ENCODE results near the gene MRO.

MRO gene

GRCh38 chr18:50819728-50820378, at the start of gene MRO:
MRO (minus strand) TSS chr18:50820016; CDS start chr18:50809400, 10,616 bp downstream.
- peak; percentile 99 for ATAC-seq
- no peak for TF ChIP-seq OSR1 (CRISPR knock-in tag; IDR thresholded peaks at IDR 0.05)

DNA sequence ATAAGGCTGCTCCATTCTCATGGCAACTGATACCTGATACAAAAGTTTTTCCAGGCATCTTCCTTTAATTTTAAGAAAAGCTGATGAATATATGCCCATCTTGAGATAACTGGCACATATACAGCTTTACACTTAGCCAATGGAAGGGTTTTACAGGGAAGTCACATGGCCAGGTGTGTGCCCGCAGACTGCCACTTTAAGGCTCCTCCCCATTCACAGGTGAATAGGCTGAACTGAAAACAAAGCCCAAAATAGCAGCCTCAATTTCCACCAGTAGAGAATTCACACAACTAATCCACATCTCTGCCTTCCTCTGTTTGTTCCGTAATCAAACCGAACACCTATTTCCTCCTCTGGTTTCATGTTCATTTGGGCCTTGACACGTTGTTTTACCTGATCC, 49.3 kb upstream of the MRO start:
- no peak for ATAC-seq

GRCh38 chr18:50866765-50867164, 46.9 kb upstream of the MRO start:
- ATAC-seq, result peak; percentile 70
- TF ChIP-seq TCF4 (CRISPR knock-in tag; IDR thresholded peaks at IDR 0.05; ENCODE audit: borderline replicate concordance), result no peak
- no peak for TF ChIP-seq ISL1 (CRISPR knock-in tag; IDR thresholded peaks at IDR 0.05)
- no peak for TF ChIP-seq SNAI2 (CRISPR knock-in tag; IDR thresholded peaks at IDR 0.05)
- no peak for TF ChIP-seq ZNF8 (CRISPR knock-in tag; IDR thresholded peaks at IDR 0.05)
- TF ChIP-seq ESRRG (CRISPR knock-in tag; IDR thresholded peaks at IDR 0.05), result no peak
- no peak for TF ChIP-seq POU6F1 (CRISPR knock-in tag; IDR thresholded peaks at IDR 0.05; ENCODE audit: borderline replicate concordance, low read depth)

More for the DNA sequence above, 49.3 kb upstream of the MRO start:
- TF ChIP-seq CSDC2 (CRISPR knock-in tag; IDR thresholded peaks at IDR 0.05), result no peak
- TF ChIP-seq ZC3H10 (CRISPR knock-in tag; IDR thresholded peaks at IDR 0.05), result no peak
- TF ChIP-seq ZNF565 (CRISPR knock-in tag; conservative IDR thresholded peaks at IDR 0.05; ENCODE audit: low read depth), result no peak
- TF ChIP-seq TSHZ2 (CRISPR knock-in tag; IDR thresholded peaks at IDR 0.05), result no peak
- no peak for TF ChIP-seq ZFP30 (CRISPR knock-in tag; IDR thresholded peaks at IDR 0.05)
- no peak for TF ChIP-seq ZNF70 (CRISPR knock-in tag; IDR thresholded peaks at IDR 0.05)
- no peak for TF ChIP-seq OSR1 (CRISPR knock-in tag; IDR thresholded peaks at IDR 0.05)
- TF ChIP-seq, protein P1, sequence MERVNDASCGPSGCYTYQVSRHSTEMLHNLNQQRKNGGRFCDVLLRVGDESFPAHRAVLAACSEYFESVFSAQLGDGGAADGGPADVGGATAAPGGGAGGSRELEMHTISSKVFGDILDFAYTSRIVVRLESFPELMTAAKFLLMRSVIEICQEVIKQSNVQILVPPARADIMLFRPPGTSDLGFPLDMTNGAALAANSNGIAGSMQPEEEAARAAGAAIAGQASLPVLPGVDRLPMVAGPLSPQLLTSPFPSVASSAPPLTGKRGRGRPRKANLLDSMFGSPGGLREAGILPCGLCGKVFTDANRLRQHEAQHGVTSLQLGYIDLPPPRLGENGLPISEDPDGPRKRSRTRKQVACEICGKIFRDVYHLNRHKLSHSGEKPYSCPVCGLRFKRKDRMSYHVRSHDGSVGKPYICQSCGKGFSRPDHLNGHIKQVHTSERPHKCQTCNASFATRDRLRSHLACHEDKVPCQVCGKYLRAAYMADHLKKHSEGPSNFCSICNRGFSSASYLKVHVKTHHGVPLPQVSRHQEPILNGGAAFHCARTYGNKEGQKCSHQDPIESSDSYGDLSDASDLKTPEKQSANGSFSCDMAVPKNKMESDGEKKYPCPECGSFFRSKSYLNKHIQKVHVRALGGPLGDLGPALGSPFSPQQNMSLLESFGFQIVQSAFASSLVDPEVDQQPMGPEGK (CRISPR knock-in tag; IDR thresholded peaks at IDR 0.05; ENCODE audit: borderline replicate concordance), result no peak
- no peak for TF ChIP-seq ESRRG (CRISPR knock-in tag; IDR thresholded peaks at IDR 0.05)
- no peak for TF ChIP-seq ZFP3 (CRISPR knock-in tag; IDR thresholded peaks at IDR 0.05)
- TF ChIP-seq ZNF8 (CRISPR knock-in tag; IDR thresholded peaks at IDR 0.05), result no peak

DNA sequence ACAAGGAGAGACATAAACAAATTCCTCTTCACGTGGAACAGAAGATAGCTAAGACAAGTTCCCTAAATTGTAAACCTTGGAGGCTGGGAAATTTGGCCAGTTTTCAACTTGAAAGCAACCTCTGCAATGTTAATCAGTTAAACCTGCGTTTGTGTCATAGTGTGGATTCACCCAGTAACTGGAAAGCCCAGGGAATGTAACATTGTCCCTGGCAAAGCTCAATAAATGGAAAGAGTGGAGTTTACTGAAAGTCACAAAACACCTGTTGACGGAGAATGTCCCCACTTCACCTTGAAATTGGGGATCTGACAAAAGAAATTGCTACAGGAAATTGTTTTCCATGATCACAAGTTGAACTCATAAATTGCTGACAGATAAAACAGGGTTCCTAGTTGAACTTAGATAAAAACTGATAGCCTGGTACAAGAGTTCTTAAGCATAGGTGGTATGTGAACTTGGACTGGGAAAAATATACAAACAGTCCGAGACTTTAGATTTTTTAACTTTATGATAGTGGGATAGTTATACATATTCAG, 44.1 kb upstream of the MRO start:
- ATAC-seq, result no peak
- TF ChIP-seq ZFP3 (CRISPR knock-in tag; IDR thresholded peaks at IDR 0.05) (no peak), ISL1 (CRISPR knock-in tag; IDR thresholded peaks at IDR 0.05) (no peak), ZC3H10 (CRISPR knock-in tag; IDR thresholded peaks at IDR 0.05) (no peak), SNAI2 (CRISPR knock-in tag; IDR thresholded peaks at IDR 0.05) (no peak), ARNTL (CRISPR knock-in tag; IDR thresholded peaks at IDR 0.05; ENCODE audit: borderline replicate concordance, low read depth) (no peak), TOX (CRISPR knock-in tag; IDR thresholded peaks at IDR 0.05; ENCODE audit: borderline replicate concordance) (no peak), BACH2 (CRISPR knock-in tag; IDR thresholded peaks at IDR 0.05; ENCODE audit: borderline replicate concordance) (no peak), ZNF565 (CRISPR knock-in tag; conservative IDR thresholded peaks at IDR 0.05; ENCODE audit: low read depth) (no peak), GLIS3 (CRISPR knock-in tag; IDR thresholded peaks at IDR 0.05) (no peak), CREB5 (CRISPR knock-in tag; IDR thresholded peaks at IDR 0.05; ENCODE audit: low read depth) (no peak), POU6F1 (CRISPR knock-in tag; IDR thresholded peaks at IDR 0.05; ENCODE audit: borderline replicate concordance, low read depth) (no peak), CSDC2 (CRISPR knock-in tag; IDR thresholded peaks at IDR 0.05) (no peak), ZNF70 (CRISPR knock-in tag; IDR thresholded peaks at IDR 0.05) (no peak), ESRRG (CRISPR knock-in tag; IDR thresholded peaks at IDR 0.05) (no peak)
- TF ChIP-seq, protein P2, sequence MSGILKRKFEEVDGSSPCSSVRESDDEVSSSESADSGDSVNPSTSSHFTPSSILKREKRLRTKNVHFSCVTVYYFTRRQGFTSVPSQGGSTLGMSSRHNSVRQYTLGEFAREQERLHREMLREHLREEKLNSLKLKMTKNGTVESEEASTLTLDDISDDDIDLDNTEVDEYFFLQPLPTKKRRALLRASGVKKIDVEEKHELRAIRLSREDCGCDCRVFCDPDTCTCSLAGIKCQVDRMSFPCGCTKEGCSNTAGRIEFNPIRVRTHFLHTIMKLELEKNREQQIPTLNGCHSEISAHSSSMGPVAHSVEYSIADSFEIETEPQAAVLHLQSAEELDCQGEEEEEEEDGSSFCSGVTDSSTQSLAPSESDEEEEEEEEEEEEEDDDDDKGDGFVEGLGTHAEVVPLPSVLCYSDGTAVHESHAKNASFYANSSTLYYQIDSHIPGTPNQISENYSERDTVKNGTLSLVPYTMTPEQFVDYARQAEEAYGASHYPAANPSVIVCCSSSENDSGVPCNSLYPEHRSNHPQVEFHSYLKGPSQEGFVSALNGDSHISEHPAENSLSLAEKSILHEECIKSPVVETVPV (CRISPR knock-in tag; IDR thresholded peaks at IDR 0.05), result no peak
